ENCODE measurements around the gene FAM81B.

Gene FAM81B

DNA sequence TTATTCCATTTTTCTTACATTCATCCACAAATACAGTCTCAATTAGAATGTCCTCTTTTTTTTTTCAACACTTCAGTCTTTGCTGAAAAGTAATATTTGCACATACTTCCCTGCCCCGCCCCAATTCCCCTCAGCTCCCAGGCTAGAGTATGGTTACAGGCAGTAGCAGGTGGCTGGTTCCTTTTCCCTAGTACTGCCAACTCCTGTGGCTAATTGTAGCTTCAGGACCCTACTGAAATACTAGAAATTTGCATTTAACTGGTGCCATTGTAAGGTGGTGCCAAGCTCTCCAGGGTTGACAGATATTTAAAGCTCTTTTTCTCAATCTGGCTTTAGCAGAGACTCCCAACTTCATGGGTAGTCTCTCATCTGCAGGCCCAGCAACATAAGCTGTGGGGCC, 80.3 kb downstream of the FAM81B start:
- no peak for DNase-seq (ENCODE audit: low read depth in 2 of 2)

DNA sequence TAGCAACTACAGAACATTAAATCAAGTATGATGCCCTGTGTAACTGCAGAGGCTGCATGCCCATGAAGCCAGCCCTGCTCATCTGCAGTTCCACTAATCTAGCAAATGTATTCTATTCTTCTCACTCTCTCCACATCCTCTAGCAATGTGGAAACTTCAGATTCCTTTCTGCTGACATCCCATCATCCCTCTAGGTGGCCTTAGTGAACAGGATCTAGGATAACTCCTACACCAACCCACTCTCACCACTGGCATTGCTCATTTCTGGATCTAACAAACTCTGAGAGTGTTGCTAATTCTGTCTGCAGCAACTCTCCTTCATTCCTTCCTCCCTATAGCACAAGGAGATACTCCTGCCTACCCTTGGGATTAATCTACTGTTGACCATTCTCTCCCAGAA, 80.8 kb downstream of the FAM81B start:
- no peak for DNase-seq (ENCODE audit: low read depth in 2 of 2)

DNA sequence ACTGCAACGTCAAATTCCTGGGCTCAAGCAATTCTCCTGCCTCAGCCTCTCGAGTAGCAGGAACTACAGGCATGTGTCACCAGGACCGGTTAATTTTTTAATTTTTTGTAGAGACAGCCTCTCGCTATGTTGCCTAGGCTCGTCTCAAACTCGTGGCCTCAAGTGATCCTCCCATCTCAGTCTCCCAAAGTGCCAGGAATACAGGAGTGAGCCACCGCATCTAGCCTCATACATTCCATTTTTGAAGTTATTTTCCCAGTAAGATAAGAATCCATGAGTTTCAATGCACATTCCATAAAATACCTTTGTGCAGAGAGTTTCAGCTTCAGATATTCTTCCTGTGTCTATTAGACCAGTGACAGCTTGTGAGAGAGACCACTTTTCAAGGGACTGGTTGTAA, 93.3 kb downstream of the FAM81B start:
- no peak for DNase-seq (ENCODE audit: low read depth in 2 of 2)

DNA sequence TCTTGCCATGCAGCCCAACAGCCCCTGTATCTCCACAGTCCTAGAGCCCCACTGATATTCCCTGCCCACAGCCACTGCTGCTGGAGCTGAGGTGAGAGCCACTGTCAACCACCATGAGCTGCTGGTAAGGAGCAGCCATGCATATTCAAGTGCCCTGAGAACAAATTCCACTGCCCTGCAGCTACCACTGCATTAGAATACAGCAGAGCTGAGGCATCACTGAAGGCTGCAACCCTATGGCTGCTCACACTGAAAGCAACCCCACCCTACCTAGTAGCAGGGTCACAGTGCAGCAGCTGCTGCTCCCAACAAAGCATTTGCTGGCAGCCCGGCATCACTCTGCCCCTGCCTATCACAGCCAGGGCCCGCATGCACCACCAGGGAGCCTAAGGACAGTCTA, 95.0 kb downstream of the FAM81B start:
- DNase-seq (ENCODE audit: low read depth in 2 of 2), result no peak

DNA sequence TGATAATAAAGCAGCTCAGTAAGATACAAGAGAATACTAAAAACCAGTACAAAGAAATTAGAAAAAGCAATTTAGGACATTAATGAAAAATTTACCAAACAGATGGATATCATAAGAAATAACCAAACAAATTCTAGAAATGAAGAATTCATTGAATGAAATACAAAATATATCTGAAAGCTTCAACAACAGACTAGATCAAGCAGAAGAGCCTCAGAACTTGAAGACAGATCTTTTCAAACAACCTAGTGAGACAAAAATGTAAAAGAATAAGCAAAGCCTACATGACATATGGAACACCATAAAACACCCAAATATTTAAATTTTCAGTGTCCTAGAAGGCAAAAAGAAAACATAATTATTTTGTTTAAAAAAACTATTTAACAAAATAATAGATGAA, 96.7 kb downstream of the FAM81B start:
- DNase-seq (ENCODE audit: low read depth in 2 of 2), result no peak
